HCT116 (cell line): ENCODE data around the gene USP17L30. TPM values are rescaled to one million over a fixed set of nuclear protein-coding genes. Genes with fewer than 3 reads are reported as not detected.
"Not testable (repeated sequence)": the region's sequence is repeated elsewhere in the genome, so short reads cannot be mapped to it uniquely, and the experiment has no call there.

ENCODE experiments used
- ATAC-seq: fragments of 200-7000 bp; cut with Tn5 transposase; 2 replicates; pipeline ENCODE4 v1.9.1; 2020; ENCODE audit warnings: mild to moderate bottlenecking, moderate library complexity
- BruUV-seq: library from RNA; stranded (reverse); fragments of 400-500 nt; replicated peaks from 2 replicates; lab custom pipeline; 2021; lab: Mats Ljungman, UMichigan
- CTCF ChIA-PET: fragments of 300-600 bp; sonication (Branson Sonifier 250); formaldehyde crosslinking; loops from one replicate; lab custom pipeline; 2021; ENCODE audit warnings: antibody characterized with exemption; lab: Charles Lee
- POLR2A ChIA-PET: fragments of 300-600, 350-600 bp; sonication (Branson Sonifier 250); formaldehyde crosslinking; loops from one replicate; lab custom pipeline; 2021; ENCODE audit warnings: antibody characterized with exemption; lab: Charles Lee
- RAD21 ChIA-PET, 2 experiments: fragments of 300-600 bp; sonication (Branson Sonifier 250); formaldehyde crosslinking; loops; one replicate each; lab custom pipeline; 2023; ENCODE audit warnings: low total read pairs in 2 of 2; ENCODE audit not compliant: uncharacterized antibody in 2 of 2, unreplicated experiment in 2 of 2, low non-redundant PET in 1 of 2; lab: Charles Lee
- DNase-seq: peaks from one replicate; pipeline ENCODE4 v3.0.0-alpha.2; 2010; ENCODE audit warnings: low read depth, low spot score
- H2AFZ ChIP-seq: fragments of 200-600 bp; shearing (Covaris generic), sonication (generic); 2 replicates; pipeline ENCODE4 v1.6.1; 2017; ENCODE audit warnings: low read depth, mixed run types, mixed read lengths, antibody characterized with exemption, low read length; ENCODE audit not compliant: poor library complexity, severe bottlenecking
- H3K27ac ChIP-seq: 2 replicates; pipeline ENCODE4 v1.5.1; 2012; ENCODE audit warnings: low read depth, low read length
- H3K27me3 ChIP-seq: fragments of 200-600 bp; sonication (generic); 2 replicates; pipeline ENCODE4 v1.6.1; 2016; ENCODE audit warnings: mixed run types, low read length, mixed read lengths; ENCODE audit not compliant: insufficient read depth
- H3K36me3 ChIP-seq, 2 experiments: fragments of 200-500 bp in 1 of 2; fragments of 200-600 bp in 1 of 2; sonication (Bioruptor generic) in 1 of 2; sonication (generic) in 1 of 2; 2 replicates each; pipeline versions ENCODE4 v1.5.1 to v1.6.1; 2014 to 2016; ENCODE audit warnings: low read length in 2 of 2, inconsistent platforms in 1 of 2, mixed read lengths in 1 of 2, mixed run types in 1 of 2; ENCODE audit not compliant: insufficient read depth in 2 of 2, control insufficient read depth in 1 of 2
- H3K4me1 ChIP-seq, 2 experiments: fragments of 200-600 bp in 1 of 2; sonication (generic) in 1 of 2; 2 replicates each; pipeline versions ENCODE4 v1.5.1 to v1.6.1; 2012 to 2017; ENCODE audit warnings: low read length in 2 of 2, inconsistent platforms in 1 of 2, mild to moderate bottlenecking in 1 of 2, mixed read lengths in 1 of 2, mixed run types in 1 of 2, moderate library complexity in 1 of 2; ENCODE audit not compliant: insufficient read depth in 2 of 2, control insufficient read depth in 1 of 2
- H3K4me2 ChIP-seq: fragments of 200-600 bp; sonication (generic); 2 replicates; pipeline ENCODE4 v1.6.1; 2017; ENCODE audit warnings: mixed run types, low read length, mixed read lengths
- H3K4me3 ChIP-seq, 2 experiments: fragments of 200-600 bp in 1 of 2; sonication (generic) in 1 of 2; replicated peaks in 1 of 2; 2 replicates each; pipeline ENCODE4 v1.5.1; 2011 to 2016; ENCODE audit warnings: low read length in 2 of 2, control low read depth in 1 of 2, low read depth in 1 of 2, mild to moderate bottlenecking in 1 of 2, mixed read lengths in 1 of 2, mixed run types in 1 of 2
- H3K79me2 ChIP-seq: fragments of 200-600 bp; sonication (generic); 2 replicates; pipeline ENCODE4 v1.6.1; 2017; ENCODE audit warnings: mild to moderate bottlenecking, mixed run types, low read length, moderate library complexity, mixed read lengths; ENCODE audit not compliant: insufficient read depth
- H3K9ac ChIP-seq: fragments of 200-600 bp; sonication (generic); 2 replicates; pipeline ENCODE4 v1.6.1; 2016; ENCODE audit warnings: low read length, mixed read lengths
- H3K9me2 ChIP-seq: fragments of 200-600 bp; sonication (generic), shearing (Covaris generic); 2 replicates; pipeline ENCODE4 v1.6.1; 2017; ENCODE audit warnings: mixed run types, mild to moderate bottlenecking, moderate library complexity; ENCODE audit not compliant: insufficient read depth
- H3K9me3 ChIP-seq, 2 experiments: fragments of 200-500 bp in 1 of 2; fragments of 200-600 bp in 1 of 2; sonication (Bioruptor generic) in 1 of 2; sonication (generic) in 1 of 2; 2 replicates each; pipeline ENCODE4 v1.6.1; 2014 to 2017; ENCODE audit warnings: low read length in 2 of 2, mixed read lengths in 2 of 2, inconsistent platforms in 1 of 2, low read depth in 1 of 2, mild to moderate bottlenecking in 1 of 2, mixed run types in 1 of 2, moderate library complexity in 1 of 2; ENCODE audit not compliant: control insufficient read depth in 1 of 2, insufficient read depth in 1 of 2
- H4K20me1 ChIP-seq: fragments of 200-600 bp; sonication (generic), shearing (Covaris generic); 2 replicates; pipeline ENCODE4 v1.6.1; 2017; ENCODE audit warnings: mixed run types, mild to moderate bottlenecking, moderate library complexity; ENCODE audit not compliant: insufficient read depth
- ELF1 ChIP-seq: IDR thresholded peaks from 2 replicates; pipeline ENCODE4 v1.6.1; 2012; ENCODE audit warnings: low read depth, borderline replicate concordance
- SIN3A ChIP-seq: IDR thresholded peaks from 2 replicates; pipeline ENCODE4 v1.6.1; 2012; ENCODE audit warnings: low read depth
- ZFX ChIP-seq: fragments of 450-650 bp; IDR thresholded peaks from 2 replicates; pipeline ENCODE4 v1.6.1; 2017
- intact Hi-C: fragments of 100-400 bp; cut with micrococcal nuclease; formaldehyde crosslinking; loops from 2 replicates; pipeline ENCODE4 v1.10.0; 2022
- total RNA-seq: library from RNA; stranded (reverse); gene quantifications from one replicate; pipeline ENCODE4 v1.2.1, GENCODE V29; 2021; ENCODE audit not compliant: unreplicated experiment
- TF ChIP-seq, protein P1 (sequence below): IDR thresholded peaks from 2 replicates; pipeline ENCODE4 v1.6.1; 2012; ENCODE audit warnings: low read depth

Gene USP17L30
- total RNA-seq, 1 experiment from 2014 or later: not detected

DNA sequence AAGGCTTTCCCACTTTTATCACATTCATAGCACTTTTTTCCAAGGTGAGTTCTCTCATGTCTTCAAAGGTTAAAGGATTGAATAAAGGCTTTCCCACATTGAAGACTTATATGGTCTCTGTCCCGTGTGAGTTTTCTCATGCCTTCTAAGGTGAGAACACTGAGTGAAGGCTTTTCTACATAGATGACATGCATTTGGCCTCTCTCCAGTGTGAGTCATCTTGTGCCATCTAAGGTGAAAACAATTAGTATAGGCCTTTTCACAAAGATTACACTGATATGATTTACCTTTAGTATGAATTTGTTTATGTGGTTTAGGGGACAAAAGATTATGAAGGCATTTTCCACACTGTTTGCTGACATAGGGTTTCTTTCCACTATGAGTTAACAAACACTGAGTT lies 21.2 kb downstream of the USP17L30 start (continued):
- TF ChIP-seq, protein P1, sequence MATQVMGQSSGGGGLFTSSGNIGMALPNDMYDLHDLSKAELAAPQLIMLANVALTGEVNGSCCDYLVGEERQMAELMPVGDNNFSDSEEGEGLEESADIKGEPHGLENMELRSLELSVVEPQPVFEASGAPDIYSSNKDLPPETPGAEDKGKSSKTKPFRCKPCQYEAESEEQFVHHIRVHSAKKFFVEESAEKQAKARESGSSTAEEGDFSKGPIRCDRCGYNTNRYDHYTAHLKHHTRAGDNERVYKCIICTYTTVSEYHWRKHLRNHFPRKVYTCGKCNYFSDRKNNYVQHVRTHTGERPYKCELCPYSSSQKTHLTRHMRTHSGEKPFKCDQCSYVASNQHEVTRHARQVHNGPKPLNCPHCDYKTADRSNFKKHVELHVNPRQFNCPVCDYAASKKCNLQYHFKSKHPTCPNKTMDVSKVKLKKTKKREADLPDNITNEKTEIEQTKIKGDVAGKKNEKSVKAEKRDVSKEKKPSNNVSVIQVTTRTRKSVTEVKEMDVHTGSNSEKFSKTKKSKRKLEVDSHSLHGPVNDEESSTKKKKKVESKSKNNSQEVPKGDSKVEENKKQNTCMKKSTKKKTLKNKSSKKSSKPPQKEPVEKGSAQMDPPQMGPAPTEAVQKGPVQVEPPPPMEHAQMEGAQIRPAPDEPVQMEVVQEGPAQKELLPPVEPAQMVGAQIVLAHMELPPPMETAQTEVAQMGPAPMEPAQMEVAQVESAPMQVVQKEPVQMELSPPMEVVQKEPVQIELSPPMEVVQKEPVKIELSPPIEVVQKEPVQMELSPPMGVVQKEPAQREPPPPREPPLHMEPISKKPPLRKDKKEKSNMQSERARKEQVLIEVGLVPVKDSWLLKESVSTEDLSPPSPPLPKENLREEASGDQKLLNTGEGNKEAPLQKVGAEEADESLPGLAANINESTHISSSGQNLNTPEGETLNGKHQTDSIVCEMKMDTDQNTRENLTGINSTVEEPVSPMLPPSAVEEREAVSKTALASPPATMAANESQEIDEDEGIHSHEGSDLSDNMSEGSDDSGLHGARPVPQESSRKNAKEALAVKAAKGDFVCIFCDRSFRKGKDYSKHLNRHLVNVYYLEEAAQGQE: no peak
- TF ChIP-seq ELF1 (no peak), ZFX (no peak), SIN3A (no peak)

DNA sequence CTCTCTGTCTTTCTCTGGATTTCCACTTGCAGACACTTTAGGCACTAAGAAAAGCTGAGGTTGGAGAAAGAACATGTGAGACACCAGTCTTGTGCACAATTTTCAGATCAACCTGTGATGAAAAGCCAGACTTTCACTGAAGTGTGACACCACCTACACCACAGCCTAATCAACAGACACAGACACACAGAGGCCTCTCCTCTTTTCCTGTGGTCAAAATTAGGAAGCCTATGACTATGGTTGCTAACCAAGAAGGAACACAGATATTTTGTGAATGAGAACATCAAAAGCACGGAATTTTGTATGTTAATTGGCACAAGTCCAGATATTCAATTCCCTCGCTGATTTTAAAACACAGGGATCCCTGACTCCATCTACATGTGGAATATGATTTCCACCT lies 26.1 kb downstream of the USP17L30 start:
- H3K4me2 ChIP-seq, H3K9me2 ChIP-seq, RAD21 ChIA-PET, CTCF ChIA-PET, H3K4me3 ChIP-seq, H3K4me1 ChIP-seq, ATAC-seq, DNase-seq, H3K27ac ChIP-seq, H3K79me2 ChIP-seq, POLR2A ChIA-PET, H3K9me3 ChIP-seq, H4K20me1 ChIP-seq, H2AFZ ChIP-seq, H3K36me3 ChIP-seq, H3K27me3 ChIP-seq, intact Hi-C loops, H3K9ac ChIP-seq, BruUV-seq: not testable (repeated sequence)

DNA sequence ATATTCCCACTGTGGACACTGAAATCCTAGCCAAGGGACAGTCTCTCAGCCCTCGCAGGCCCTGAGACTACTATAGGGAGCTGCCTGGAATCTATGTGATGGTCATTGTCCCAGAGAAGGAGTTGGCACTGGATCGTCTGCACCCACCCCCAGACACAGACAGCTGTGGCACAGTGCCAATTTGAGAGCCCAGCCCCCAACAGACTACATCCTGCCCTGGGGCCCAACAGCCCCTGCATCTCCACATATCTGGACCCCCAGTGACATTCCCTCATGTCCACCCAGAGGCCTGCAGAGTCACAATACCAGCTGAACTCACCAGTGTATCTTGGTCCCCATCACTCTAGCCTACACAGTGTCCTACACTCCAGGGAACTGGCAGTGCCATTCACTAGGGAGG lies 42.8 kb downstream of the USP17L30 start:
- ATAC-seq, H3K27me3 ChIP-seq, H3K4me2 ChIP-seq, H3K9ac ChIP-seq, H3K4me1 ChIP-seq, H3K9me3 ChIP-seq, H3K4me3 ChIP-seq, BruUV-seq, CTCF ChIA-PET, POLR2A ChIA-PET, H3K27ac ChIP-seq, H4K20me1 ChIP-seq, intact Hi-C loops, DNase-seq, H3K9me2 ChIP-seq, H2AFZ ChIP-seq, H3K36me3 ChIP-seq, RAD21 ChIA-PET, H3K79me2 ChIP-seq: not testable (repeated sequence)

DNA sequence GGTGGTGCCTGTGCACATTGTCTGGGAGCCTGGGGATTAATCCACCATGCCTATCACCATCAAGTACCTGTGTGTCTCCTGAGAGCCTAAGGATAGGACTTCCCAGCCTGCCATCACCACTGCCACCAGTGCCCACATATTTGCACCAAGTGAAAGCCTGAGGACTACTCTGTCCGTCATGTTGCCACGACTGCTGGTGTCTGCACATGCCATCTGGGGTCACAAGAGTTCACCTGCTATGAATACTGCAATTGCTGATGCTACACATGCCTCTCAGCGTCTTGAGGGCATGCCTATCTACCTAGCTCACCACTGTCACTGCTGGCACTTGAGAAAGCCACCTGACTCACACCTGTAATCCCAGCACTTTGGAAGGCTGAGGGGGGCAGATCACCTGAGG lies 43.6 kb downstream of the USP17L30 start:
- H4K20me1 ChIP-seq, H2AFZ ChIP-seq, H3K36me3 ChIP-seq, ATAC-seq, H3K4me3 ChIP-seq, POLR2A ChIA-PET, H3K79me2 ChIP-seq, H3K9ac ChIP-seq, H3K4me2 ChIP-seq, intact Hi-C loops, H3K9me3 ChIP-seq, DNase-seq, CTCF ChIA-PET, BruUV-seq, H3K27ac ChIP-seq, H3K27me3 ChIP-seq, RAD21 ChIA-PET, H3K4me1 ChIP-seq, H3K9me2 ChIP-seq: not testable (repeated sequence)
